Upper lobe of right lung (tissue), 1 donor: ENCODE data around the gene RASSF6. TPM values are rescaled to one million over a fixed set of nuclear protein-coding genes. Genes with fewer than 3 reads are reported as not detected.

Experiments used
- ATAC-seq: fragments of 200-7000 bp; cut with Tn5 transposase; one replicate; pipeline ENCODE4 v1.9.1; 2020; ENCODE audit warnings: mild to moderate bottlenecking, moderate library complexity
- DNase-seq: peaks from one replicate; pipeline ENCODE4 v3.0.0-alpha.2; 2020
- H3K27ac ChIP-seq: fragments of 200-600 bp; one replicate; pipeline ENCODE4 v1.8.0; 2022
- H3K27me3 ChIP-seq: fragments of 200-600 bp; one replicate; pipeline ENCODE4 v1.8.0; 2022; ENCODE audit warnings: mild to moderate bottlenecking
- H3K36me3 ChIP-seq: fragments of 200-600 bp; one replicate; pipeline ENCODE4 v1.8.0; 2022
- H3K4me1 ChIP-seq: fragments of 200-600 bp; one replicate; pipeline ENCODE4 v1.8.0; 2022
- H3K4me3 ChIP-seq: fragments of 200-600 bp; one replicate; pipeline ENCODE4 v1.8.0; 2022; ENCODE audit warnings: mild to moderate bottlenecking
- H3K9me3 ChIP-seq: fragments of 200-600 bp; one replicate; pipeline ENCODE4 v1.8.0; 2022
- intact Hi-C: fragments of 100-400 bp; cut with DNase I; formaldehyde crosslinking; loops from one replicate; pipeline ENCODE4 v1.11.0; 2022
- total RNA-seq: library from RNA; stranded (reverse); fragmentation: NEBNext Ultra II Directional; extraction: Animal tissue kit (Norgen Biotek cat#: 25700); gene quantifications from one replicate; pipeline ENCODE4 v1.2.1, GENCODE V29; 2021
- TF ChIP-seq, protein P1 (sequence below): fragments of 200-600 bp; IDR thresholded peaks from one replicate; pipeline ENCODE4 v1.8.0; 2022; ENCODE audit warnings: antibody characterized with exemption
- donor health status: DM: no; HTN: yes; CAD: no; lungs with severe emphysema.

RASSF6 gene
- total RNA-seq, 1 donor from 2014 or later, result 3.1 TPM

DNA sequence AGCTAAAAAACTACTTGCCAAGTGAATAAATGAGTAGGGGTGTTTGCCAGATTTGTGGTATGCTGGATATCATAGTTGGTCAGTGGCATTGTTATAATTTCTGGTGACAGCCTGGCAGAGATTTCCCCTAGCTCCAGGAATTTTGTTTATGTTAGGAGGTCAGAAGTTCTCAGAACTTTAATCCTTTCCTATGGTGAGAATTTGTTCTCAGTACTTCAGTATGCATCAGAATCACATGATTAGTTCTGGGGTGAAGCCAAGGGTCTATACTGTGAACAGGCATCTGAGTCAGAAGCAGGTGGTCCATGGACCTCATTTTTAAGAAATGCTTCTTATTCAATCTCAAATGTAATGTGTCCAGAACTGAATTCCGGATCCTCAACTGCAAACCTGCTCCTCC lies 10.5 kb downstream of the RASSF6 start:
- Histone ChIP-seq H3K27ac (no peak overlapping the region), H3K9me3 (no peaks in the 10 kb centered on the region), H3K27me3 (no peaks in the 10 kb centered on the region), H3K4me3 (no peak overlapping the region), H3K36me3 (no peaks in the 10 kb centered on the region), H3K4me1 (no peaks in the 10 kb centered on the region)
- DNase-seq (no peak), ATAC-seq (no peak)
- TF ChIP-seq, protein P1, sequence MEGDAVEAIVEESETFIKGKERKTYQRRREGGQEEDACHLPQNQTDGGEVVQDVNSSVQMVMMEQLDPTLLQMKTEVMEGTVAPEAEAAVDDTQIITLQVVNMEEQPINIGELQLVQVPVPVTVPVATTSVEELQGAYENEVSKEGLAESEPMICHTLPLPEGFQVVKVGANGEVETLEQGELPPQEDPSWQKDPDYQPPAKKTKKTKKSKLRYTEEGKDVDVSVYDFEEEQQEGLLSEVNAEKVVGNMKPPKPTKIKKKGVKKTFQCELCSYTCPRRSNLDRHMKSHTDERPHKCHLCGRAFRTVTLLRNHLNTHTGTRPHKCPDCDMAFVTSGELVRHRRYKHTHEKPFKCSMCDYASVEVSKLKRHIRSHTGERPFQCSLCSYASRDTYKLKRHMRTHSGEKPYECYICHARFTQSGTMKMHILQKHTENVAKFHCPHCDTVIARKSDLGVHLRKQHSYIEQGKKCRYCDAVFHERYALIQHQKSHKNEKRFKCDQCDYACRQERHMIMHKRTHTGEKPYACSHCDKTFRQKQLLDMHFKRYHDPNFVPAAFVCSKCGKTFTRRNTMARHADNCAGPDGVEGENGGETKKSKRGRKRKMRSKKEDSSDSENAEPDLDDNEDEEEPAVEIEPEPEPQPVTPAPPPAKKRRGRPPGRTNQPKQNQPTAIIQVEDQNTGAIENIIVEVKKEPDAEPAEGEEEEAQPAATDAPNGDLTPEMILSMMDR, result no peak
- intact Hi-C loops, result no loop called here

DNA sequence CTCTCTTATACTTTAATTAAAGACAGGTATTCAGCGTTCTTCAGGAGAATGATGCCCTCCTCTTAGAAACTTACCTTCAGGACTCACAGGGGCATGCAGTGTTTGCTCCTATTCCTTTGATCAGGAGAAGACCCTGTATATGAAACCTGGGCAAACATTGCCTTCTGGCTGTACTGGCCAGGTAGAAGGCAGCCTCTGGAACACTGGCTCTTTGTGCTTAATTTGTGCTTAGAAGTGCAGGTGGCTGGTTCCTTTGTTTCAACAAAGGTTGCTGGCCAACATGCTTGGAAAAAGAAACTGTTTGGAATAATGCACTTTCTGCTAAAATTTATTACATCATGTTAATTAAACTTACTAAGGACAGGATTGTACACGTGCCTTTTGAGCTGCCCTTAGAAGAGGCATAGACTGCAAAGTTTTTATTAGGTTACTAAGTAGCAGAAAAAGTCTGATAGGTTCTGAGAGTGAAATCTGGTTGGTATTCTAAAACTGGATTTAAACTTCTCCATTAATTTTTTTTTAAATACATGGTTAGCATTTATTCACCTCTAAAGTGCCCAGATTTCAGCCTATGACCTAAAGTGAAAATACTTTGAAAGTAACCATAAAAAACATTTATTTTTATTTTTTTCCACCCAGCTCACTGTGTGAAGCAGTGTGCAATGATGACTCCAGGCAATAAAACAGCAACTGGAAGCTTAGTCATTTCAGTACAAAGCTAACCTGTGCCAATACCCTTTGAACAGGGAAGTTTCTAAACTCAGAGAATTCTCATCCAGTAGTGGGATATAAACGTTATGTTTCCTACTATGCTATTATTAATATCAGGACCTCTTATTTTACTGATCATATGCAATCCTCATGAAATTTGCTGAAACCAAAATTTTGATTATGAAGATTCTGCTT lies 11.3 kb downstream of the RASSF6 start:
- ATAC-seq (no peak), DNase-seq (no peak)
- H3K27me3 ChIP-seq, result no peaks in the 10 kb centered on the region
- H3K4me3 ChIP-seq, result no peak overlapping the region
- no peaks in the 10 kb centered on the region for H3K4me1 ChIP-seq
- intact Hi-C loops, result no loop called here
- no peak overlapping the region for H3K27ac ChIP-seq
- no peaks in the 10 kb centered on the region for H3K36me3 ChIP-seq
- no peaks in the 10 kb centered on the region for H3K9me3 ChIP-seq
- TF ChIP-seq, protein P1, result no peak

DNA sequence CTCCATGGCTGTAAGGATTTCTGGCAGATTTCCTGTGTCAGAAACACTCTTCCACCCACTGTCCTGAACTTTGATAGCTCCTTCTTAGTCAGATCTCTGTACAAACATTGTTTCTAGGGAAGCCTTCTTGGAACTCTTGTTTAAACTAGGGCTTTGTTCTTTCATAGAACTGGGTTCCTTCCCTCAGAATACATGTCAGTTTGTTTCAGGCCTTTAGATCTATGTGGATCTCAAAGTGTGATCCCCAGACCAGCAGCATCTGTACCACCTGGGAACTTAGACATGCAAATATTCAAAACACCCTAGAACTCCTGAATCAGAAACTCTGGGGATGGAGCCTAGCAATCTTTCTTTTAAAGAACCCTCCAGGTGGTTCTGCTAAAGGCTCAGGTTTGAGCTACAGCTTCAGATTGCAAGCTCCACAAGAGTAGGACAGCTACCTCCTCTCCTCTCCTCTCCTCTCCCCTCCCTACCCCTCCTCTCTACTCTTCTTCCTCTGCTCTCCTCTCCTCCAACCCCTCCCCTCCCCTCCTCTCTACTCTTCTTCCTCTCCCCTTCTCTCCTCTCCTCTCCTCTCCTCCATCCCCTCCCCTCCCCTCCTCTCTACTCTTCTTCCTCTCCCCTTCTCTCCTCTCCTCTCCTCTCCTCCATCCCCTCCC lies 12.7 kb downstream of the RASSF6 start:
- ATAC-seq, result no peak
- Histone ChIP-seq H3K36me3 (no peaks in the 10 kb centered on the region), H3K27ac (no peak overlapping the region), H3K4me3 (no peak overlapping the region), H3K9me3 (no peaks in the 10 kb centered on the region), H3K4me1 (no peaks in the 10 kb centered on the region), H3K27me3 (no peaks in the 10 kb centered on the region)
- TF ChIP-seq, protein P1, result no peak
- no peak for DNase-seq
- intact Hi-C loops, result no loop called here

DNA sequence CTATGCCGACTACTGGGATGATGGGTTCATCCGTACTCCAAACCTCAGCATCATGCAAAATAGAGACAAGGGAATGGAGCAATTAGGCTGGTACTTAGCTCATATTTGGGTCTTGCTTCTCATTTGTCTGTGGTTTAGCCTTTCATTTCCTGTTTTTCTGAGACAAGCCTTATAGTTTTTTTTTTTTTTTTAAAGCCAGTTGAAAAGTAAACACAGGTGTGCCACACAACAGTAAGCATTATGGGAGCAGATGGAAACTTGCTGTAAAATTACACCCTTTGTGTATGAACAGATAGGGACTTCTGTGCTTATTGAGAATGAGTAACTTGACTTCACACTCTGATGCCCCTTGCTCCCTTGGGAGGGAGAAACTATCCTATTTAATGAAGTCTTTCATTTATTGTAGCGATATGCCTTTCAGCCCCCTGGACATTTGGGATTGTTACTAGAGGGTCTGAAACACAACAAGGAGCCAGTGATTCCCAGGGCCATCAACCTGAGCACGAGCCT lies 13.7 kb downstream of the RASSF6 start:
- Histone ChIP-seq H3K4me3 (no peak overlapping the region), H3K4me1 (no peaks in the 10 kb centered on the region), H3K36me3 (no peaks in the 10 kb centered on the region), H3K9me3 (no peaks in the 10 kb centered on the region), H3K27ac (no peak overlapping the region), H3K27me3 (no peaks in the 10 kb centered on the region)
- TF ChIP-seq, protein P1, result no peak
- ATAC-seq (no peak), DNase-seq (no peak)
- intact Hi-C loops, result no loop called here

DNA sequence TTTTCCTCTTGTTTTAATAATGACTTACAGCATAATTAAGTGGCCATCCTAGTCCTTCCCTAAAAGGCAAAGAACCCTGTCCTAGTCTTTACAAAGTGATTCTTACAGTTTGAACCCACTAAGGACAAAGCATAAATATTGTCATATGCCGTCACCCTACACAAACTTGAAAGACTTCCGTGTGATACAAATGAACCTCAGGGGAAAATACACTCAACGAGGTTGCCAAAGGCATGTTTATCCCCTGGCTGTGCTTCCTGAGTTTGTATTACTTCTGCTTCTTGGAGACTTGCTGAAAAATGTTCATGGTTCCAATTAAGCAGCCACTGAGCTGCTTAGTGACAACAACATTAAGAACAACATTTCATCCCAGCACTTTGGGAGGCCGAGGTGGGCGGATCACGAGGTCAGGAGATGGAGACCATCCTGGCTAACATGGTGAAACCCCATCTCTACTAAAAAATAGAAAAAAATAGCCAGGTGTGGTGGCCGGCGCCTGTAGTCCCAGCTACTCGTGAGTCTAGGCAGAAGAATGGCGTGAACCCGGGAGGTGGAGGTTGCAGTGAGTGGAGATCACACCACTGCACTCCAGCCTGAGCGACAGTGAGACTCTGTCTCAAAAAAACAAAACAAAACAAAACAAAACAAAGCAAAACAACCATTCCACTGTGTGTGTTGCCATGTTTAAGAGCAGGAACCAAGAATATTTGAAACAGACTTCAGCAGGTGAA lies 16.2 kb downstream of the RASSF6 start:
- TF ChIP-seq, protein P1, result no peak
- Histone ChIP-seq H3K36me3 (no peaks in the 10 kb centered on the region), H3K4me1 (no peaks in the 10 kb centered on the region), H3K4me3 (no peak overlapping the region), H3K27ac (no peak overlapping the region), H3K27me3 (no peaks in the 10 kb centered on the region), H3K9me3 (no peaks in the 10 kb centered on the region)
- DNase-seq (no peak), ATAC-seq (no peak)
- intact Hi-C loops, result no loop called here
